ENCODE measurements around the gene ASB10. TPM values are rescaled to one million over a fixed set of nuclear protein-coding genes. Genes with fewer than 3 reads are reported as not detected.

ASB10 gene
- total RNA-seq, 1 experiment from 2014 or later: not detected

GRCh38 chr7:151173386-151174245 is 13.4 kb downstream of the ASB10 start:
- ChIA-PET POLR2A (no interaction called here), CTCF (interaction anchor here (0.5 kb wide), 1 partner anchor 392 kb away, joined by 3 read pairs; no protein-coding TSS in a partner anchor)
- H3K9me3 ChIP-seq (ENCODE audit: control insufficient read depth, insufficient read depth, low read depth, low read length): no peaks in the 10 kb centered on the region
- no peaks in the 10 kb centered on the region for H3K4me1 ChIP-seq (ENCODE audit: control insufficient read depth, insufficient read depth, low read length)
- H3K27me3 ChIP-seq (ENCODE audit: control insufficient read depth, insufficient read depth, low read length): peaks cover 17% of the 10 kb centered on the region
- DNase-seq (ENCODE audit: low read depth, low spot score) (no peak), ATAC-seq (no peak)
- no peak overlapping the region for H3K4me3 ChIP-seq (ENCODE audit: low read depth in 2 of 2, low read length in 2 of 2)
- no TSS peak for BruUV-seq (replicated peaks)
- in situ Hi-C loops (cut with HindIII; ENCODE audit: low pct_unique_long_range_greater_than_20kb, low sequenced_read_pairs) (no loop called here), intact Hi-C loops (cut with micrococcal nuclease; ENCODE audit: unreplicated experiment) (no loop called here)
- no peaks in the 10 kb centered on the region for H3K36me3 ChIP-seq (ENCODE audit: control insufficient read depth, insufficient read depth, low read length)
- TF ChIP-seq, protein P1, sequence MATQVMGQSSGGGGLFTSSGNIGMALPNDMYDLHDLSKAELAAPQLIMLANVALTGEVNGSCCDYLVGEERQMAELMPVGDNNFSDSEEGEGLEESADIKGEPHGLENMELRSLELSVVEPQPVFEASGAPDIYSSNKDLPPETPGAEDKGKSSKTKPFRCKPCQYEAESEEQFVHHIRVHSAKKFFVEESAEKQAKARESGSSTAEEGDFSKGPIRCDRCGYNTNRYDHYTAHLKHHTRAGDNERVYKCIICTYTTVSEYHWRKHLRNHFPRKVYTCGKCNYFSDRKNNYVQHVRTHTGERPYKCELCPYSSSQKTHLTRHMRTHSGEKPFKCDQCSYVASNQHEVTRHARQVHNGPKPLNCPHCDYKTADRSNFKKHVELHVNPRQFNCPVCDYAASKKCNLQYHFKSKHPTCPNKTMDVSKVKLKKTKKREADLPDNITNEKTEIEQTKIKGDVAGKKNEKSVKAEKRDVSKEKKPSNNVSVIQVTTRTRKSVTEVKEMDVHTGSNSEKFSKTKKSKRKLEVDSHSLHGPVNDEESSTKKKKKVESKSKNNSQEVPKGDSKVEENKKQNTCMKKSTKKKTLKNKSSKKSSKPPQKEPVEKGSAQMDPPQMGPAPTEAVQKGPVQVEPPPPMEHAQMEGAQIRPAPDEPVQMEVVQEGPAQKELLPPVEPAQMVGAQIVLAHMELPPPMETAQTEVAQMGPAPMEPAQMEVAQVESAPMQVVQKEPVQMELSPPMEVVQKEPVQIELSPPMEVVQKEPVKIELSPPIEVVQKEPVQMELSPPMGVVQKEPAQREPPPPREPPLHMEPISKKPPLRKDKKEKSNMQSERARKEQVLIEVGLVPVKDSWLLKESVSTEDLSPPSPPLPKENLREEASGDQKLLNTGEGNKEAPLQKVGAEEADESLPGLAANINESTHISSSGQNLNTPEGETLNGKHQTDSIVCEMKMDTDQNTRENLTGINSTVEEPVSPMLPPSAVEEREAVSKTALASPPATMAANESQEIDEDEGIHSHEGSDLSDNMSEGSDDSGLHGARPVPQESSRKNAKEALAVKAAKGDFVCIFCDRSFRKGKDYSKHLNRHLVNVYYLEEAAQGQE (IDR thresholded peaks at IDR 0.05; ENCODE audit: insufficient read depth in 1 of 2, low read depth in 2 of 2, low read length in 1 of 2): no peak
- TF ChIP-seq SIN3A (IDR thresholded peaks at IDR 0.05; ENCODE audit: borderline replicate concordance, insufficient read depth, low read depth, low read length) (no peak), POLR2AphosphoS5 (IDR thresholded peaks at IDR 0.05; ENCODE audit: low read depth, low read length) (no peak), TCF7L2 (IDR thresholded peaks at IDR 0.05; ENCODE audit: low read depth, low read length) (no peak)
- TF ChIP-seq, protein P2, sequence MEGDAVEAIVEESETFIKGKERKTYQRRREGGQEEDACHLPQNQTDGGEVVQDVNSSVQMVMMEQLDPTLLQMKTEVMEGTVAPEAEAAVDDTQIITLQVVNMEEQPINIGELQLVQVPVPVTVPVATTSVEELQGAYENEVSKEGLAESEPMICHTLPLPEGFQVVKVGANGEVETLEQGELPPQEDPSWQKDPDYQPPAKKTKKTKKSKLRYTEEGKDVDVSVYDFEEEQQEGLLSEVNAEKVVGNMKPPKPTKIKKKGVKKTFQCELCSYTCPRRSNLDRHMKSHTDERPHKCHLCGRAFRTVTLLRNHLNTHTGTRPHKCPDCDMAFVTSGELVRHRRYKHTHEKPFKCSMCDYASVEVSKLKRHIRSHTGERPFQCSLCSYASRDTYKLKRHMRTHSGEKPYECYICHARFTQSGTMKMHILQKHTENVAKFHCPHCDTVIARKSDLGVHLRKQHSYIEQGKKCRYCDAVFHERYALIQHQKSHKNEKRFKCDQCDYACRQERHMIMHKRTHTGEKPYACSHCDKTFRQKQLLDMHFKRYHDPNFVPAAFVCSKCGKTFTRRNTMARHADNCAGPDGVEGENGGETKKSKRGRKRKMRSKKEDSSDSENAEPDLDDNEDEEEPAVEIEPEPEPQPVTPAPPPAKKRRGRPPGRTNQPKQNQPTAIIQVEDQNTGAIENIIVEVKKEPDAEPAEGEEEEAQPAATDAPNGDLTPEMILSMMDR (IDR thresholded peaks at IDR 0.05): no peak
- H3K27ac ChIP-seq (ENCODE audit: low read length): no peak overlapping the region

- no TSS peak for BruUV-seq (replicated peaks)
- Histone ChIP-seq H3K4me3 (ENCODE audit: low read depth in 2 of 2, low read length in 2 of 2) (no peak overlapping the region), H3K36me3 (ENCODE audit: control insufficient read depth, insufficient read depth, low read length) (no peaks in the 10 kb centered on the region), H3K4me1 (ENCODE audit: control insufficient read depth, insufficient read depth, low read length) (no peaks in the 10 kb centered on the region), H3K9me3 (ENCODE audit: control insufficient read depth, insufficient read depth, low read depth, low read length) (no peaks in the 10 kb centered on the region), H3K27me3 (ENCODE audit: control insufficient read depth, insufficient read depth, low read length) (peaks cover 21% of the 10 kb centered on the region), H3K27ac (ENCODE audit: low read length) (no peak overlapping the region)
- in situ Hi-C loops (cut with HindIII; ENCODE audit: low pct_unique_long_range_greater_than_20kb, low sequenced_read_pairs) (no loop called here), intact Hi-C loops (cut with micrococcal nuclease; ENCODE audit: unreplicated experiment) (loop anchor here (1.0 kb wide), 1 partner anchor 48 kb away; no protein-coding TSS in a partner anchor)
- CTCF ChIA-PET: no interaction called here
- peak; percentile 54 for DNase-seq (ENCODE audit: low read depth, low spot score)
- ATAC-seq: peak; percentile 78
- POLR2A ChIA-PET: no interaction called here
- TF ChIP-seq POLR2AphosphoS5 (IDR thresholded peaks at IDR 0.05; ENCODE audit: low read depth, low read length) (no peak), SIN3A (IDR thresholded peaks at IDR 0.05; ENCODE audit: borderline replicate concordance, insufficient read depth, low read depth, low read length) (no peak), TCF7L2 (IDR thresholded peaks at IDR 0.05; ENCODE audit: low read depth, low read length) (no peak)
- TF ChIP-seq, protein P2 (IDR thresholded peaks at IDR 0.05): peak; percentile 100
- TF ChIP-seq, protein P1 (IDR thresholded peaks at IDR 0.05; ENCODE audit: insufficient read depth in 1 of 2, low read depth in 2 of 2, low read length in 1 of 2): no peak
Observed at GRCh38 chr7:151172273-151173141, 14.5 kb downstream of the ASB10 start.

All from Panc1 (cell line).